GM19023 (cell line): ENCODE data around the gene TAPT1.
"Not testable (repeated sequence)": the region's sequence is repeated elsewhere in the genome, so short reads cannot be mapped to it uniquely, and the experiment has no call there.

Experiments
- ATAC-seq: cut with Tn5 transposase; IDR thresholded peaks from one replicate; pipeline ENCODE4 v1.9.1; 2021; ENCODE audit warnings: mild to moderate bottlenecking, moderate library complexity; ENCODE audit not compliant: unreplicated experiment

The TAPT1 gene

GRCh38 chr4:16218950-16219349 lies 7.3 kb downstream of the TAPT1 start:
- no peak for ATAC-seq

- peak; percentile 76 for ATAC-seq
Measured at GRCh38 chr4:16217300-16218051, 8.8 kb downstream of the TAPT1 start.

- ATAC-seq = no peak
Measured at GRCh38 chr4:16213121-16213520, 13.2 kb downstream of the TAPT1 start.

- no peak for ATAC-seq
Measured at GRCh38 chr4:16212138-16212782, 14.0 kb downstream of the TAPT1 start.

- ATAC-seq = no peak
Measured at GRCh38 chr4:16207409-16207808, 18.9 kb downstream of the TAPT1 start.

- no peak for ATAC-seq
Measured at GRCh38 chr4:16206848-16207247, 19.4 kb downstream of the TAPT1 start.

GRCh38 chr4:16206301-16206700 lies 20.0 kb downstream of the TAPT1 start:
- ATAC-seq = no peak

- ATAC-seq = peak; percentile 82
Measured at GRCh38 chr4:16205298-16206164, 20.7 kb downstream of the TAPT1 start.

GRCh38 chr4:16204505-16204904 lies 21.8 kb downstream of the TAPT1 start:
- ATAC-seq = no peak

- no peak for ATAC-seq
Measured at GRCh38 chr4:16203083-16203482, 23.2 kb downstream of the TAPT1 start.

- ATAC-seq = no peak
Measured at GRCh38 chr4:16202598-16202997, 23.7 kb downstream of the TAPT1 start.

- no peak for ATAC-seq
Measured at GRCh38 chr4:16199093-16199492, 27.2 kb downstream of the TAPT1 start.

GRCh38 chr4:16197876-16198665 lies 28.2 kb downstream of the TAPT1 start:
- ATAC-seq = no peak

- no peak for ATAC-seq
Measured at GRCh38 chr4:16196482-16197393, 29.5 kb downstream of the TAPT1 start.

GRCh38 chr4:16195209-16195608 lies 31.1 kb downstream of the TAPT1 start:
- no peak for ATAC-seq

- ATAC-seq = not testable (repeated sequence)
Measured at GRCh38 chr4:16194798-16195197, 31.5 kb downstream of the TAPT1 start.

- ATAC-seq = no peak
Measured at GRCh38 chr4:16194214-16194613, 32.1 kb downstream of the TAPT1 start.

- no peak for ATAC-seq
Measured at GRCh38 chr4:16192631-16193518, 33.4 kb downstream of the TAPT1 start.

- no peak for ATAC-seq
Measured at GRCh38 chr4:16192057-16192456, 34.2 kb downstream of the TAPT1 start.
